OCI-LY1 (cell line): ENCODE data around the gene SLC2A2.

ENCODE experiments used
- H2AFZ ChIP-seq: fragments of 200-600 bp; sonication (generic), shearing (Covaris generic); 2 replicates; pipeline ENCODE4 v1.6.0; 2014; ENCODE audit warnings: antibody characterized with exemption, mild to moderate bottlenecking, low read length
- H3F3A ChIP-seq: fragments of 200-600 bp; sonication (generic), shearing (Covaris generic); 2 replicates; pipeline ENCODE4 v1.6.0; 2014; ENCODE audit warnings: mild to moderate bottlenecking, antibody characterized with exemption, low read length, moderate library complexity; ENCODE audit not compliant: insufficient read depth
- H3K27ac ChIP-seq: fragments of 200-600 bp; sonication (generic); 2 replicates; pipeline ENCODE4 v1.5.1; 2014; ENCODE audit warnings: low read length, mixed run types, mild to moderate bottlenecking, low read depth; ENCODE audit not compliant: poor library complexity, severe bottlenecking
- H3K27me3 ChIP-seq: fragments of 200-600 bp; sonication (generic); 2 replicates; pipeline ENCODE4 v1.6.0; 2014; ENCODE audit warnings: antibody characterized with exemption, mild to moderate bottlenecking, low read length, moderate library complexity; ENCODE audit not compliant: insufficient read depth
- H3K36me3 ChIP-seq: fragments of 200-600 bp; sonication (generic); 2 replicates; pipeline ENCODE4 v1.6.1; 2014; ENCODE audit warnings: mild to moderate bottlenecking, antibody characterized with exemption, low read length, moderate library complexity, mixed read lengths; ENCODE audit not compliant: insufficient read depth
- H3K4me1 ChIP-seq: fragments of 200-600 bp; sonication (generic); 2 replicates; pipeline ENCODE4 v1.5.1; 2014; ENCODE audit warnings: mild to moderate bottlenecking, low read length, moderate library complexity; ENCODE audit not compliant: insufficient read depth, severe bottlenecking
- H3K4me2 ChIP-seq: fragments of 200-600 bp; sonication (generic), shearing (Covaris generic); 2 replicates; pipeline ENCODE4 v1.6.1; 2014; ENCODE audit warnings: low read length
- H3K4me3 ChIP-seq: fragments of 200-600 bp; sonication (generic); 2 replicates; pipeline ENCODE4 v1.5.1; 2014; ENCODE audit warnings: low read length, low read depth, mild to moderate bottlenecking, mixed read lengths; ENCODE audit not compliant: poor library complexity, severe bottlenecking
- H3K79me2 ChIP-seq: fragments of 200-600 bp; shearing (Covaris generic); 2 replicates; pipeline ENCODE4 v1.6.1; 2016; ENCODE audit warnings: mixed run types, low read length, mixed read lengths; ENCODE audit not compliant: insufficient read depth
- H3K9ac ChIP-seq: fragments of 200-600 bp; sonication (generic), shearing (Covaris generic); 2 replicates; pipeline ENCODE4 v1.6.1; 2014; ENCODE audit warnings: mild to moderate bottlenecking, low read length, mixed read lengths
- H3K9me2 ChIP-seq: fragments of 200-600 bp; sonication (generic), shearing (Covaris generic); 2 replicates; pipeline ENCODE4 v1.6.1; 2014; ENCODE audit warnings: low read depth, mild to moderate bottlenecking, low read length, mixed read lengths
- H3K9me3 ChIP-seq: fragments of 200-600 bp; shearing (Covaris generic); 2 replicates; pipeline ENCODE4 v1.6.1; 2014; ENCODE audit warnings: low read length, mixed read lengths
- H4K20me1 ChIP-seq: fragments of 200-600 bp; sonication (generic), shearing (Covaris generic); 2 replicates; pipeline ENCODE4 v1.6.0; 2016; ENCODE audit warnings: mild to moderate bottlenecking, low read length; ENCODE audit not compliant: insufficient read depth
- CTCF ChIP-seq: fragments of 200-600 bp; sonication (generic), shearing (Covaris generic); IDR thresholded peaks from 2 replicates; pipeline ENCODE4 v1.5.1; 2017; ENCODE audit warnings: mild to moderate bottlenecking, antibody characterized with exemption, low read length, moderate library complexity, mixed read lengths
- EZH2 ChIP-seq: fragments of 200-600 bp; sonication (generic), shearing (Covaris generic); IDR thresholded peaks from 2 replicates; pipeline ENCODE4 v1.8.0; 2017; ENCODE audit warnings: borderline replicate concordance, mixed run types, mild to moderate bottlenecking, antibody characterized with exemption, low read length, moderate library complexity, mixed read lengths

The SLC2A2 gene

DNA sequence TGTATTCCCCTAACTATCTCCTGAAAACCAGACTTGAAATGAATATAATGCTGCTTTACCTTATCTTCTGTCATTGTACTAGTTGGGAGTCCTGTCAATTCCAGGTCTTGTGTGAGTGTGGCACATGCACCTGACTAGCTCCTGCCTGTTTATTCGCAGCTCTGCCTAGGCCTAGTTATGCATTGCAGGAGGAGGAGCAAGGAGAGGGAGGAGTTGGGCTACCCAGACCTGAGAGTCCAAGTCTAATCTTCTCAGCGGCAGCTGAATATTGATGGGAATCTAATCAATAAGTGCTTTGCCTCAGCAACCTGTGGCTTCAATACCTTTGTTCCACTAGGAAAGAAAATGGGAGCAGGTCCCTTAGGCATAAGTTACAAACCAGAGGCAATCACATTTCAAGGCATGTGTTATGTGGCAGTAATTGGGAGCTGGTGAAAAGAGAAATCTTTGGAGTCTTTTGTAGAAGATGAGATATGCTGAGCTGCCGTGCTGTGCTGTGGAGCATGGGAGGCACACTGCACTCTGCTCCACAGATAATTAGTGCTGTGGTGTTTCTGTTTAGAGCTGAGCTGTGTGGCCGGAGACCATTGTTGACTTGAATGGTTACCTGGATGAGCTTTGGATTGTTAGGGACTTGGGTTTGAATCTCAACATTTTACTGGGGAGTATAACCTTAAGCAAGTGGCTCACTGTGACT is at the start of gene SLC2A2:
TSS of gene SLC2A2 (minus strand) at position 124 of the 697 bp plus-strand sequence. CDS start at position 74, 50 bp downstream.
- Histone ChIP-seq H3K9me2 (no peaks in the 10 kb centered on the region), H3K4me2 (no peak within 1 kb of the TSS), H3K36me3 (no peaks in the 10 kb centered on the region), H3K27me3 (no peaks in the 10 kb centered on the region), H3K27ac (no peak within 1 kb of the TSS), H3K4me3 (no peak within 1 kb of the TSS), H3K9me3 (no peaks in the 10 kb centered on the region), H3K9ac (no peak within 1 kb of the TSS), H3K4me1 (no peaks in the 10 kb centered on the region), H3K79me2 (no peaks in the 10 kb centered on the region), H4K20me1 (no peaks in the 10 kb centered on the region), H2AFZ (no peak within 1 kb of the TSS), H3F3A (no peaks in the 10 kb centered on the region)
- TF ChIP-seq CTCF (no peak), EZH2 (no peak)

GRCh38 chr3:171072432-171072831 is 45.9 kb upstream of the SLC2A2 start:
- no peaks in the 10 kb centered on the region for H3K27me3 ChIP-seq
- H3K4me2 ChIP-seq: no peak overlapping the region
- H3K4me3 ChIP-seq: no peak overlapping the region
- no peaks in the 10 kb centered on the region for H3K79me2 ChIP-seq
- no peaks in the 10 kb centered on the region for H3K9me3 ChIP-seq
- TF ChIP-seq EZH2 (no peak), CTCF (no peak)
- H2AFZ ChIP-seq: no peak overlapping the region
- no peaks in the 10 kb centered on the region for H3K36me3 ChIP-seq
- no peaks in the 10 kb centered on the region for H4K20me1 ChIP-seq
- no peaks in the 10 kb centered on the region for H3F3A ChIP-seq
- no peaks in the 10 kb centered on the region for H3K9me2 ChIP-seq
- H3K27ac ChIP-seq: no peak overlapping the region
- H3K4me1 ChIP-seq: no peaks in the 10 kb centered on the region
- H3K9ac ChIP-seq: no peak overlapping the region

- no peaks in the 10 kb centered on the region for H3K4me1 ChIP-seq
- H4K20me1 ChIP-seq: no peaks in the 10 kb centered on the region
- no peak for TF ChIP-seq EZH2
- H3F3A ChIP-seq: no peaks in the 10 kb centered on the region
- no peak overlapping the region for H3K9ac ChIP-seq
- no peaks in the 10 kb centered on the region for H3K9me2 ChIP-seq
- no peak overlapping the region for H3K27ac ChIP-seq
- H3K4me2 ChIP-seq: no peak overlapping the region
- no peak overlapping the region for H3K4me3 ChIP-seq
- H3K27me3 ChIP-seq: no peaks in the 10 kb centered on the region
- no peak overlapping the region for H2AFZ ChIP-seq
- no peaks in the 10 kb centered on the region for H3K36me3 ChIP-seq
- H3K9me3 ChIP-seq: no peaks in the 10 kb centered on the region
- H3K79me2 ChIP-seq: no peaks in the 10 kb centered on the region
Measured at GRCh38 chr3:171068658-171069057, 42.1 kb upstream of the SLC2A2 start.

GRCh38 chr3:171066206-171066605 is 39.7 kb upstream of the SLC2A2 start:
- Histone ChIP-seq H3K36me3 (no peaks in the 10 kb centered on the region), H3K4me1 (no peaks in the 10 kb centered on the region), H3K4me2 (no peak overlapping the region), H3F3A (no peaks in the 10 kb centered on the region), H3K9ac (no peak overlapping the region), H3K9me2 (no peaks in the 10 kb centered on the region), H3K9me3 (no peaks in the 10 kb centered on the region), H3K27me3 (no peaks in the 10 kb centered on the region), H4K20me1 (no peaks in the 10 kb centered on the region), H3K79me2 (no peaks in the 10 kb centered on the region), H3K27ac (no peak overlapping the region), H2AFZ (no peak overlapping the region), H3K4me3 (no peak overlapping the region)
- TF ChIP-seq EZH2 (no peak), CTCF (no peak)
